ENCODE data around the gene MAPK7. TPM values are rescaled to one million over a fixed set of nuclear protein-coding genes. Genes with fewer than 3 reads are reported as not detected.

MAPK7 gene
- total RNA-seq, 1 donor from 2014 or later = 15.3 TPM

- DNase-seq = no peak
Observed at GRCh38 chr17:19381361-19381740, 3.1 kb downstream of the MAPK7 start.

DNA sequence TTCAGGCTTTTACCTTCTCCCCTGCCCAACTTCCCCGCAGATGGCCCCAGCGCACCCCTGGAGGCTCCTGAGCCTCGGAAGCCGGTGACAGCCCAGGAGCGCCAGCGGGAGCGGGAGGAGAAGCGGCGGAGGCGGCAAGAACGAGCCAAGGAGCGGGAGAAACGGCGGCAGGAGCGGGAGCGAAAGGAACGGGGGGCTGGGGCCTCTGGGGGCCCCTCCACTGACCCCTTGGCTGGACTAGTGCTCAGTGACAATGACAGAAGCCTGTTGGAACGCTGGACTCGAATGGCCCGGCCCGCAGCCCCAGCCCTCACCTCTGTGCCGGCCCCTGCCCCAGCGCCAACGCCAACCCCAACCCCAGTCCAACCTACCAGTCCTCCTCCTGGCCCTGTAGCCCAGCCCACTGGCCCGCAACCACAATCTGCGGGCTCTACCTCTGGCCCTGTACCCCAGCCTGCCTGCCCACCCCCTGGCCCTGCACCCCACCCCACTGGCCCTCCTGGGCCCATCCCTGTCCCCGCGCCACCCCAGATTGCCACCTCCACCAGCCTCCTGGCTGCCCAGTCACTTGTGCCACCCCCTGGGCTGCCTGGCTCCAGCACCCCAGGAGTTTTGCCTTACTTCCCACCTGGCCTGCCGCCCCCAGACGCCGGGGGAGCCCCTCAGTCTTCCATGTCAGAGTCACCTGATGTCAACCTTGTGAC is 3.6 kb downstream of the MAPK7 start:
- no peak for DNase-seq

DNA sequence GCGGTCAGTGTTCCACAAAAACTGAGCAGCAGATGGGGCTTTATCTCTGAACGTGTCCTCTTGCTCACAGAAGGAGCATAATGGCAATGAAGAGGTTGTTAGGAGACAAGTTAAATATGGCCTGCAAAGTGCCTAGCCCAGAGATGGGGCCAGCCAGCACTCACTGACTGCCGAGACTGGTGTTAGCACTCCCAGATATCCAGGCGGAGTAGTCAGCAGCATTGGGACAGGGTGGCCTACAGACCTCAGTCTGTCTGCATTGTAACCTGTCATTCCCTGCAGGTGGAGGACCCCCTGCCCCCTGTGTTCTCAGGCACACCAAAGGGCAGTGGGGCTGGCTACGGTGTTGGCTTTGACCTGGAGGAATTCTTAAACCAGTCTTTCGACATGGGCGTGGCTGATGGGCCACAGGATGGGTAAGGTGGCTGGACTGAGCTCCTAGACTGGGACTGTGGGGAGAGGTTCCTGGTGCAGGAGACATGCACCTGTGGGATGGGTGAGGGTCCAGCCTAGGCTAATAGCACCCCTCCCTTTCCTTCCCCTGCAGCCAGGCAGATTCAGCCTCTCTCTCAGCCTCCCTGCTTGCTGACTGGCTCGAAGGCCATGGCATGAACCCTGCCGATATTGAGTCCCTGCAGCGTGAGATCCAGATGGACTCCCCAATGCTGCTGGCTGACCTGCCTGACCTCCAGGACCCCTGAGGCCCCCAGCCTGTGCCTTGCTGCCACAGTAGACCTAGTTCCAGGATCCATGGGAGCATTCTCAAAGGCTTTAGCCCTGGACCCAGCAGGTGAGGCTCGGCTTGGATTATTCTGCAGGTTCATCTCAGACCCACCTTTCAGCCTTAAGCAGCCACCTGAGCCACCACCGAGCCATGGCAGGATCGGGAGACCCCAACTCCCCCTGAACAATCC is 4.5 kb downstream of the MAPK7 start:
- DNase-seq = no peak

GRCh38 chr17:19383681-19384470 is 5.6 kb downstream of the MAPK7 start:
- no peak for DNase-seq

- peak; percentile 80 for DNase-seq
Observed at GRCh38 chr17:19384723-19385391, 6.6 kb downstream of the MAPK7 start.

DNA sequence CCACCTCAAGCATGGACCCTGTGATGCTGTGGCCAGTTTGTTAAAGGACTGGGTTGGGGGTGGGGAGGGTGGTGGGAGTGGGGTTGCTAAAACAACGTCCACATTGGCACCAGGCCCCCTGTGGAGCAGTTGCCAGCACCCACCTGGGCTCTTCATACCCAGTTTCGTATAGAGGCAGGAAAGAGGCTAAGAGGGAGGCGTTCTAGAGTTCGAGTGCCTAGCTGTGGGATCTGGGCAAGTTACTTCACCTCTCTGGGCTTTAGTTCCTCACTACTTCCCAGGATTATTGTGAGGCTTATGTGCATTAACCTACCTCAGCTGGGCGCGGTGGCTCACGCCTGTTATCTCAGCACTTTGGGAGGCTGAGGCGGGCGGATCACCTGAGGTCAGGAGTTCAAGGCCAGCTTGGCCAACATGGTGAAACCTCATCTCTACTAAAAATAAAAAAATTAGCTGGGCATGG is 7.3 kb downstream of the MAPK7 start:
- DNase-seq = no peak

DNA sequence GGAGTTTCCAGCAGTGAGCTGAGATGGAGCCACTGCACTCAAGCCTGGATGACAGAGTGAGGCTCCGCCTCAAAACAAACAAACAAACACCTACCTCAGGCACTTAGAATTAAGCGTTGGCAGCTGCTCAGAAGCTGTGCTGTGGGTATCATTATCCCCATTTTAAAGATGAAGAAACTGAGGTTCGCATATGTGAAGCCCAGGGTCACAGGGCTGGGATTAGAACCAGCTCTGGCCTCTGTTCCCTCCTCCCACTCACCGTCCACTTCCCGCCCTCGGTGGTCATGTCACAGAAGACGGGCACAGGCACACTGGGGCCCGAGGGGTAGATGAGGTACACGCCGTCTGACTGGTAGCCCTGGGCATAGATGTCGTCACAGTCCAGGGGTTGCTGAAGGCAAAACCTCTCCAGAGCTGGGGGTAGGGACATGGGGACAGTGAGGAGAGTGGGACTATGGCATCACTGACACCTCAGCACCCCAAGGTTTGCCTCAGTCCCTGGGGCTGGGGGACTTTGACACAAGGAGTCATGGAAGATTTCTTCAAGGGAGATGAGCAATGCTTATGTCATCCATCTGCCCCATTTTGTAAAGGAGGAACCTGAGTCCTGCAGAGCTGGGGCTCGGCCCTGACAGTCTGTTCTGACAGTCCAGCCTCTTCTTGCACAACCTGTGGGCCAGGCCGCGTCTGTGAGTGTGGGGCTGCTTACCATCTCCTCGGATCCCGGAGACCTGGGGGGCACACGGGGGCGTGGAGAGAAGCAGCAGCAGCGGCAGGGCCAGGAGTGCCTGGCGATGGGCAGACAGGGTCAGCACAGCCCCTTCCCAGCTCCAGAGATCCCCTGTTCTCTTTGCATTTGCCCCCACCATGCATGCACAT is 8.0 kb downstream of the MAPK7 start:
- no peak for DNase-seq

DNA sequence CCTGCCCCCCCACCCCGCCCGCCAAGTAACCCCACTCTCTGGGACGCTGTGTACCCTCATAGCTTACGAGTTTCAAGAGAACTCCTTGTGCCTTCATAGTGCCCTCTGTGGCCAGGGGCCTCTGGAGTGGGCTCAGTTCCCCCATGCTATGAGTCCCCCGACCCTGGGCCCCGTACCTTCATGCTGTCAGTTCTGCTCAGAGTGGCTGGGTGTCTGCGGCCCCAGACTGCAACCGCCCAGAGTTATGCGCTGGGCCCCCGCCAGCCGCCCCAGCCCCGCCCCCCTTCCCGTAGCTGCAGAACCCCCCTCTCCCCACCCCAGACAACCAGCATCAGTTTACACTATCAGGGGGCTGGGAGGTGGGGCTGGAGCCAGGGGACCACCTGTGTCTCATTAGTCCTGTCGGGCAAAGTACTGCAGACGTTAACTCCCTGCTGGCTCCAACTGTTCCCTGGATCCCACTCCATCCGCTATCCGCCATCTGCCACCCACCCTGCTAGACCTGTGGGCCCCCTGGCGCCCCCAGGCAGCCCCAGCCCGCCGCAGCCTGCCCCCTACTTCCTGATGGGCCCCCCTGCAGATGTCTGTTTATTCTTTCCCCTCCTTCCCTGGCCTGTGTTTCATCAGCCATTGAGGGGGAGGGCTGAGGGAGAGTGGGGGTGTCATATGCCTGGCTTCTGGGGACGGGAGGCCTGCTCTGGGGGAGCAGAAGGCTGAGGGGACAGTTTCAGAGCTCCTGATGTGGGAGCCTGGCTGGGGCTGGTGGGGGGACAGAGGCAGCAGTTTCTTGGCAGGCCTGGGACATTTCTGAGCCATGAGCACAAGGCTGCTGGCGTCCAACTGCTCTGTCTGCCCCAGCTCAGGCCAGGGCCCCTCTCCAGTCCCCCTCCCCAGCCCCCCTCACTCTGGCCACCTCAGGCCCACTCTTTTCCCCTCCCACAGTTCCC is 8.9 kb downstream of the MAPK7 start, which contains the start of gene MFAP4:
MFAP4 (minus strand) TSS at position 217 of the 947 bp plus-strand sequence; CDS start at position 182, 35 bp downstream.
- DNase-seq = no peak

- DNase-seq = no peak
Observed at GRCh38 chr17:19387921-19388521, 9.7 kb downstream of the MAPK7 start.

- no peak for DNase-seq
Observed at GRCh38 chr17:19388791-19389785, 10.8 kb downstream of the MAPK7 start.

- no peak for DNase-seq
Observed at GRCh38 chr17:19390951-19391350, 12.7 kb downstream of the MAPK7 start.

DNA sequence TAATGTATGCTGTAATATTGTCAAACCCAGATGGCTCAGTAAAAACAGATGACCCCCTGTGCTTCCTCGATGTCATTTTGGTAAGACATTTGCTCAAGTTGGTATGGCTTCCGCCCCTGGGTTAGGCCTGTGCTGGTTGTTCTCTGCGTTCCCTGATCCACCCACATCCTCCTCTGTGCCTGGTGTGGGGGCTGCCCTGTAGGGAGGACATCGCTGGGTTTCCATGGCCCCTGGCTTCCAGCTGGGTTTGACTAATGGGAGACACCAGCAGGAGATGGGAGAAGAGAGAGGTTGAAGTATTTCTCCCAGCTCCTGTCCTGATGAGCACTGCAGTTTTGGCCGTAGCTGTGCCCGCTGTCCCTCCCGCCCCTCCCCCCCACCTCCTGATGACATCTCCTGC is 13.1 kb downstream of the MAPK7 start:
- DNase-seq = no peak

DNA sequence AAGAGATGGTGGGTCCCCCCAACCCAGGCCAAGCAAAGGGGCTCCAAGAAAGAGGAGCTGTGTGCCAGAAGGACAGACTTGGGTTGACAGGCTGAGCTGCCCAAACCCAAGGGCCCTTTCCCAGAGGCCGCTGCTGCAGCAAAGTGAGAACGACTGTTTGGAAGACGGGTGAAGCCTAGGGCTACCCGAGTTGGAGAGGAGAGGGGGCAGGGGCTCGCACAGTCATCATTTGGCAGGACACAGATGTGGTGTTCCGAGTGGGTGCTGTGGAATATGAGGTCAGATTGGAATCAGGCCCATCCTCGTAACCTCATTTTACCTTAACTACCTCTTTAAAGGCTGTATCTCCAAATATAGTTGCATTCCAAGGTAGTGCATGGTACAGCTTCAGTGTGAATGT is 14.0 kb downstream of the MAPK7 start:
- no peak for DNase-seq

GRCh38 chr17:19397556-19398041 is 19.3 kb downstream of the MAPK7 start:
- DNase-seq = no peak

GRCh38 chr17:19398301-19399181 is 20.2 kb downstream of the MAPK7 start:
- no peak for DNase-seq

GRCh38 chr17:19399750-19400450 is 21.6 kb downstream of the MAPK7 start:
- no peak for DNase-seq

All from occipital lobe (tissue), 2 donors.